Spinal cord (tissue), 10 donors: ENCODE measurements around the gene TMEM134. TPM values are rescaled to one million over a fixed set of nuclear protein-coding genes. Genes with fewer than 3 reads are reported as not detected.

ENCODE experiments used
- DNase-seq, 6 donors: peaks; one replicate each; pipeline versions ENCODE4 v3.0.0 to v3.0.0-alpha.2; 2013 to 2015; ENCODE audit warnings: low spot score in 6 of 6, low read depth in 4 of 6
- H3K27ac ChIP-seq: one replicate; pipeline ENCODE4 v1.5.1; 2013; ENCODE audit warnings: low read depth, low read length, control low read depth
- H3K27me3 ChIP-seq: one replicate; pipeline ENCODE4 v1.6.1; 2013; ENCODE audit warnings: low read length; ENCODE audit not compliant: control insufficient read depth, insufficient read depth
- H3K36me3 ChIP-seq: one replicate; pipeline ENCODE4 v1.6.1; 2013; ENCODE audit warnings: low read length; ENCODE audit not compliant: control insufficient read depth, insufficient read depth
- H3K4me1 ChIP-seq: one replicate; pipeline ENCODE4 v1.6.1; 2013; ENCODE audit warnings: low read length; ENCODE audit not compliant: control insufficient read depth, insufficient read depth
- H3K4me3 ChIP-seq: one replicate; pipeline ENCODE4 v1.5.1; 2013; ENCODE audit warnings: low read depth, low read length, control low read depth
- H3K9me3 ChIP-seq: one replicate; pipeline ENCODE4 v1.6.1; 2013; ENCODE audit warnings: low read length; ENCODE audit not compliant: control insufficient read depth, insufficient read depth
- WGBS: methylation state at CpG from one replicate; pipeline ENCODE4 v1.1.5; 2013; ENCODE audit warnings: missing lambda C conversion rate; ENCODE audit not compliant: insufficient coverage; 5-methylcytosine and 5-hydroxymethylcytosine counted together
- polyA plus RNA-seq, 2 donors: library from polyadenylated mRNA; unstranded; fragments of 120-200 nt; gene quantifications; one replicate each; pipeline ENCODE4 v1.2.1, GENCODE V29; 2013; ENCODE audit not compliant: insufficient read length in 2 of 2
- total RNA-seq, 2 donors: library from RNA; depleted of rRNA in 1 of 2; stranded (reverse); fragments of 120-200 nt in 1 of 2; fragments of >200 nt in 1 of 2; gene quantifications; one replicate each; pipeline versions ENCODE4 v1.2.3 to v1.2.4, GENCODE V29; 2013 to 2014
- donor health status: healthy.

Gene TMEM134
- total and polyA plus RNA-seq, 4 donors, result 14.9 to 69.0 (median 34.2) TPM

DNA sequence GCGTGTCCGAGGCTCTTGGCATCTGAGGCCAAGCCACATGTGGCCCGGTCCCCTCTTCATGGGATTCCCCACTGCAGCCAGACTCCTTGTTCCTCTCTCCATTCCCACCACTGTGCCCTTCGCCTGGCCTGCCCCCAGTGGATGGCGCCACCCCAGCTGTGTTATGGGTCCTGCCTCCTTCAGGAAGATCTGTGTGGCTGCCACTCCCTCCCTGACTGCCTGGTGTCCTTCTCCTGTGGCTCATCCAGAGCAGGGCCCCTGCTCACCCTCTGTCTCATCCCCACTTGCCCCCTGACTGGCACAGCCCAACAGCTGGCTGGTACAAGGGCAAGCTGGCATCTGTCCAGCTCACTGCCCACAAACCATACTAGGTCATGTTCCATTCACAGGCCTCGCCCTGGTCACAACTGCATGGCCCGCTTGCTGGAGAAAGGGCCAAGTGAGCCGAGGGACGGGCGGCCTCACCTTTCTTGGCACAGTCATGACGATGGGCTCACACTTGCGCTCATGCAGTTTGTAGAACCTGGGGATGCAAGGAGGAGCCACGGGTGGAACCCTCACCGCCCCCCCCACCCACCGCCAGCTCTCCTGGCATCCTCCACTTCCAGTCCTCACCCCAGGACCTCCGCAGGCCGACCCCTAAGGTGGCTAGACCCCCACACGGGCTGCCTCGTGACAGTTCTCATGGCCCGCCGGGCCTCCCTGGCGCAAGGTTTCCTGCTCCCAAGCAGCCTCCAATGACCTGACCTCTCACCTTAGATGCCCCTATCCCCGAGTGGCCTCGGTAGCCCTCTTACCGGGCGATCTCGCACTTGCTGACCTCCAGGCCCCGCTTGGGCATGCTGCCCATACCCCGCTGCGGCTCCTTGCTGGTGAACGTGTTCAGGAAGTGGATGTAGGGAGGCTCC is 29.5 kb downstream of the TMEM134 start:
- Histone ChIP-seq H3K4me1 (peaks cover 47% of the 10 kb centered on the region), H3K36me3 (peaks cover 83% of the 10 kb centered on the region), H3K4me3 (no peak overlapping the region), H3K9me3 (no peaks in the 10 kb centered on the region), H3K27me3 (no peaks in the 10 kb centered on the region), H3K27ac (no peak overlapping the region)
- WGBS, result 82% methylated on average over 31 of the region's 31 CpGs
- DNase-seq, result no peak

DNA sequence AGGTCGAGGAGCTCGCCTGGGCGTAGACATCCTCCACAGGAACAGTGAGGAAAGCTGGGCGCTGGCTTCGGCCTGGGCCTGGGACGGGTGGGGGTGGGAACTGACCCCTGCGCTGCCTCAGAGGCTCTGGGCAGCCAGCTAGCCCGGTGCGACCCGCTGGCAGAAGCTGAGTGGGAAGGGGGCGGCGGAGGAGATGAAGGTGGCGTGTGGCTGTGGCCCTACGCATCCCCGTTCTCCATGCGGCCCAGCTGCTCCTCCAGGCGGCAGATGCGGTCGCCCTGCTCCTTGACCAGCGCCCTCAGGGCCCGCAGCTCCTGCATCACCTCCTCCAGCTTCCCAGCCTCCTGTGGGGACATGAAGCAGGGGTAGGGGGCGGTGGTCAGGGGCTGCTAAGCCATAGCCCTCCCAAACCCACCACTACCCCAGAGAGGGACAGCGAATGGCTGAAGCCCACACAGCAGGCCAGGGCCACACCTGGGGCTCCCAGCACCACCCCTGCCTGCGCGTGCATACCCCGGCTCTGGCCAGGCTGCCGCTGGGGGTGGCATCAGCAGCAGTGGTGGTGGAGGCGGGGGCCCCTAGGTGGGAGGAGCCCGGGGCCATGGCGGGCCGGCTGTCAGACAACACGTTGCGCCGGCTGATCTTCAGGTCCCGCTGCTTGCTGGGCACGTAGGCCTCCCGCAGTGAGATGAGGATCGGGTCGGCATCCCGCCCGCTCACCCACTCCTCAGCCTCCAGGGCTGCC is 30.7 kb downstream of the TMEM134 start:
- WGBS, result 80% methylated on average over 32 of the region's 41 CpGs
- Histone ChIP-seq H3K27me3 (no peaks in the 10 kb centered on the region), H3K4me3 (no peak overlapping the region), H3K4me1 (peaks cover 38% of the 10 kb centered on the region), H3K27ac (no peak overlapping the region), H3K9me3 (no peaks in the 10 kb centered on the region), H3K36me3 (peaks cover 95% of the 10 kb centered on the region)
- DNase-seq, result no peak

DNA sequence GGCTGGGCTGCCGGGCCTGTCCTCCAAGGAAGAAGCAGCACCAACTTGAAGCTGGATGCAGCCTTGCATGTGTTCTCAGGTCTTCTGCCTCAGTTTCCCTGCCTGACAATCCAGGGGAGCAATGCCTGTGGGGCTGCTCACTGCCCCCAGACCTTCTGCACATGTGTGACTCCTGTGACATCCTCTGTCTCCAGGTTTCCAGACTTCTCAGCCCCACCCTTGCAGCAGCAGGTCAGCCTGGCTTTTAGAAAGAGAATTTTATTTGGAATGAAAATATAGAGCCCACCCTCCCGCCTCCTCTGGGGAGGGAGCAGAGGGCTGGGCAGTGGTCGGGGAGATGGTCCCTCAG is 31.3 kb downstream of the TMEM134 start:
- 79% methylated on average over 3 of the region's 3 CpGs for WGBS
- Histone ChIP-seq H3K4me3 (no peak overlapping the region), H3K27me3 (no peaks in the 10 kb centered on the region), H3K36me3 (peaks cover 99% of the 10 kb centered on the region), H3K27ac (no peak overlapping the region), H3K4me1 (peaks cover 35% of the 10 kb centered on the region), H3K9me3 (no peaks in the 10 kb centered on the region)
- DNase-seq, result no peak

DNA sequence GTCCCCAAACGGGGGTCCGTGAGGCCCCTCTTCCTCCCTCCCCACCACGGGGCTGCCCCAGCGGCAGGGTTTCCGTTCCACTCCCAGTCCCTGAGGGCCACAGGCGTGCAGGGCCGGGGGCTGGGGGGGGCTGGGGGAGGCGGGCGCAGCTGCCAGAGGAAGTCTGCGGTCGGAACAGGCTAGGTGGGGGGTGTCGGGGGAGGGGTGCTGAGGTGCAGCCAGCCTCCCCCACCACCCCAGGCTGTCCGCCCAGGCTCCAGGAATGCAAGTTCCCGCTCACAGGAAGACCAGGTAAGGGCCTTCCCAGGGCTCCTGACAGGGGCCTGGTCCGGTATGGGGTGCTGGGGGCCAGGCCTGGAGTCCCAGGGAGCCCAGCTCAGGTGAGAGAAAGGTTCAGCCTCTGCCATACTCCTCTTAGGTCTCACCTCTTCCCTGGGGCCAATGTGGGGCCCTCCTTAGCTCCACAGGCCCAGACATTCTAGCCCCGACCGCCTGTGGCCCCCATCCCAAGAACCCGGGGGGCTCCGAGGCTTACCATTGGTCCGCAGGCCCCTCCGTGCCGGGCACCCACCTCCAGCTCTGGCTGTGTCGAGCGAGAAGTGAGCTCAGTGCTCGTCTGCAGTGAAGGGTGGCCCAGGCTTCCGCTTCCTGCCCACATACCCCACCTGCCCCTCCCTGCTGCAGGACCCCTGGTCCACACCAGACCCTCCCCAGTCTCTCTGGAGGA is 31.8 kb downstream of the TMEM134 start, which contains the start of gene PTPRCAP:
Gene PTPRCAP (minus strand): TSS at position 601 of the 727 bp plus-strand sequence. CDS start 63 bp downstream, at position 538.
- 82% methylated on average over 13 of the region's 26 CpGs for WGBS
- no peak within 1 kb of the TSS for H3K4me3 ChIP-seq
- no peak within 1 kb of the TSS for H3K27ac ChIP-seq
- H3K27me3 ChIP-seq, result no peaks in the 10 kb centered on the region
- no peak for DNase-seq
- H3K4me1 ChIP-seq, result peaks cover 30% of the 10 kb centered on the region
- H3K9me3 ChIP-seq, result no peaks in the 10 kb centered on the region
- peaks cover 99% of the 10 kb centered on the region for H3K36me3 ChIP-seq

DNA sequence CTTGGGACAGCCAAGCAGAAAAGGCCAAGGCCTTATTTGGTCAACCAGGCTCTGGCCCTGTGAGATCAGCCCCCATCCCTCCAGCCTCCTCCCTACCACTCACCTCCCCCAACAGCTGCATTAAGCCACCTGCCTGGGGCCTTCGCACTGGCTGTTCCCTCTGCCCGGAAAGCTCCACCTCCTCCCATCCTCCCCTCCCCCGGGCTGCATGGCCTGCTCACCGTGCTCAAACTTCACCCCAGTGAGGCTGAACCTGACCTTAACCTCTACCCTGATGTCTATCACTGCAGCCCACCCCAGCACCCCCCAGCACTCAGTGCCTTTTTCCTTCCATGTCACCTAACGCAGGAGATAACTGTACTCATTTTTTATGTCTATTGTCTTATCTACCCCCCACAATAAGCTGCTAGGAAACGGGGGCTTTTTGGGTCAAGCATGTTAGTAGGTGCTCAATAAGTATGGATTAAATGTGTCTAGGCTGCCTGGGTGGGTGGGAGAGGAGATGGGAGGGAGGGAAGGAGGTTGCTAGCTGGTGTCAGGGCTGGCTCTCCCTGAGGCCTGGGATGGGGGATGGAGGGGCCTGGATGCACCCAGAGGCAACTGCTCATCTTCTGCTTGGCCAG is 32.5 kb downstream of the TMEM134 start:
- Histone ChIP-seq H3K9me3 (no peaks in the 10 kb centered on the region), H3K36me3 (peaks cover 99% of the 10 kb centered on the region), H3K27ac (no peak overlapping the region), H3K4me1 (peaks cover 24% of the 10 kb centered on the region), H3K27me3 (no peaks in the 10 kb centered on the region), H3K4me3 (no peak overlapping the region)
- WGBS, result 57% methylated on average over 5 of the region's 6 CpGs
- DNase-seq, result no peak

DNA sequence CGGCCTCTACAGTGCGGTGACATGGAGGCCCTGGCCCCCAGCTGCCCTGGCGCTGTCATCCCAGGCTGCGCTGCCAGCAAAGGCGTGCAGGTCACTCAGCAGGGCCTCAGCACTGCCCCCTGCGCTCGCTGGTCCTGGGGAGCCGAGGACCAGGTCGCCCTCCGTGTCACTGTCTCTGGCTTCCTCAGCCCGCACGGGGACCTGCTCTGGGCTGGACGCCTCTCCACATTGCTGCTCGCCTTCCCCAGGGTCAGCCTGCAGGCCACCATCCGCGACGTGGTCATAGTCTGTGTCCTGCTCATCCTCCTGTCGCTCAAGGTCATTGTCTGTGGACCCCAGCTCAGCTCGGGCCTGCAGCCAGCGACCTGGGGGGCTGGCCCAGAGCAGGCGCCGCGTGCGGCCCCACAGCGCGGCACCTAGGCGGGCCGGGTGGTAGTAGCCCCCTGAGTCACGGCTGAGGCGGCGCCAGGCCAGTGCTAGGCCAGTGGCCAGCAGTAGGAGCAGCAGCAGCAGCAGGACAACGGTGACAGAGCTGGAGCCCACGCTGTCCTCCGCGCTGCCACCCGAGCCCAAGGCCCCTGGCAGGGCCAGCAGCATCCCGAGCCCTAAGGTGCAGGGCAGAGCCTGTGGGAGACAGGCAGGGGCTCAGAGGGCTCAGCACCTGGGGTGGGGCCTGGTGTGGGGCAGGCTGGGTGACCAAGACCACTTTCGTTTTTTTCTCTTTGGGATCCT is 33.2 kb downstream of the TMEM134 start:
- Histone ChIP-seq H3K27ac (no peak overlapping the region), H3K36me3 (peaks cover 99% of the 10 kb centered on the region), H3K27me3 (no peaks in the 10 kb centered on the region), H3K4me1 (peaks cover 19% of the 10 kb centered on the region), H3K4me3 (no peak overlapping the region), H3K9me3 (no peaks in the 10 kb centered on the region)
- 89% methylated on average over 38 of the region's 38 CpGs for WGBS
- DNase-seq, result no peak

- Histone ChIP-seq H3K9me3 (no peaks in the 10 kb centered on the region), H3K4me3 (no peak overlapping the region), H3K36me3 (peaks cover 99% of the 10 kb centered on the region), H3K27ac (no peak overlapping the region), H3K27me3 (no peaks in the 10 kb centered on the region), H3K4me1 (peaks cover 12% of the 10 kb centered on the region)
- no peak for DNase-seq
- WGBS, result 82% methylated on average over 15 of the region's 26 CpGs
Observed at GRCh38 chr11:67435031-67435726, 33.9 kb downstream of the TMEM134 start.

DNA sequence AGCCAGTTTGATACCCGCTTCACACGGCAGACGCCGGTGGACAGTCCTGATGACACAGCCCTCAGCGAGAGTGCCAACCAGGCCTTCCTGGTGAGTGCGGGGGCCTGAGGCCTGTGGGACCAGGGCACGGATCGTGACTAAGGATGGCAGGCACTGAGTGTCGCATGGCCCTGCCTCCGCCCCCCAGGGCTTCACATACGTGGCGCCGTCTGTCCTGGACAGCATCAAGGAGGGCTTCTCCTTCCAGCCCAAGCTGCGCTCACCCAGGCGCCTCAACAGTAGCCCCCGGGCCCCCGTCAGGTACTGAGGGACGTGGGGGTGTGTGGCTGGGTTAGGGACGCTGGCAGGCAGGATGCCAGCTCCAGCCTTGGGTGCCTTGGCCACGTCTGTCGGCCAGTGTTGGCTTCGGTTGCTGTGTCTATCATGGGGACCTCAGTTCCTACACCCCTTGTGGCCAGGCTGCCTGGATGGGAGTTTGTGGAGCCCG is 34.6 kb downstream of the TMEM134 start:
- H3K9me3 ChIP-seq, result no peaks in the 10 kb centered on the region
- H3K4me3 ChIP-seq, result no peak overlapping the region
- peaks cover 99% of the 10 kb centered on the region for H3K36me3 ChIP-seq
- no peak for DNase-seq
- WGBS, result 91% methylated on average over 22 of the region's 23 CpGs
- no peak overlapping the region for H3K27ac ChIP-seq
- H3K4me1 ChIP-seq, result peaks cover 8% of the 10 kb centered on the region
- H3K27me3 ChIP-seq, result no peaks in the 10 kb centered on the region
